K562 (cell line): ENCODE measurements around the gene PRDX2. TPM values are rescaled to one million over a fixed set of nuclear protein-coding genes. Genes with fewer than 3 reads are reported as not detected.

Source experiments
- BHLHE40 ChIP-seq: IDR thresholded peaks from 2 replicates; pipeline ENCODE4 v1.6.1; 2011; ENCODE audit warnings: low read length, improper control_type of control experiment
- CGGBP1 ChIP-seq: fragments of 250-450 bp; sonication (Bioruptor Pico); IDR thresholded peaks from 2 replicates; pipeline ENCODE4 v1.9.0; 2021; ENCODE audit warnings: mild to moderate bottlenecking
- E2F3 ChIP-seq: fragments of 250-450 bp; sonication (Bioruptor Pico); IDR thresholded peaks from 2 replicates; pipeline ENCODE4 v1.4.0; 2020; ENCODE audit warnings: mild to moderate bottlenecking
- GATAD2B ChIP-seq: fragments of 450-650 bp; IDR thresholded peaks from 2 replicates; pipeline ENCODE4 v1.6.1; 2017; ENCODE audit warnings: mild to moderate bottlenecking, borderline replicate concordance
- JUN ChIP-seq, 2 experiments: sonication (generic) in 1 of 2; formaldehyde crosslinking in 1 of 2; IDR thresholded peaks; 2 replicates each; pipeline versions ENCODE4 v1.6.1 to v1.8.0; 2012 to 2022; ENCODE audit warnings: borderline replicate concordance in 2 of 2, mild to moderate bottlenecking in 2 of 2, improper control_type of control experiment in 1 of 2, low read depth in 1 of 2, low read length in 1 of 2, missing genetic modification reagents in 1 of 2
- LCOR ChIP-seq: sonication (generic); formaldehyde crosslinking; IDR thresholded peaks from 2 replicates; pipeline ENCODE4 v1.8.0; 2022; ENCODE audit warnings: mild to moderate bottlenecking, missing genetic modification reagents
- MAFK ChIP-seq: IDR thresholded peaks from 2 replicates; pipeline ENCODE4 v1.6.1; 2011; ENCODE audit warnings: low read length, improper control_type of control experiment
- PHF8 ChIP-seq: fragments of 200-600 bp; sonication (generic); IDR thresholded peaks from 2 replicates; pipeline ENCODE4 v1.6.1; 2012; ENCODE audit warnings: mixed run types, mild to moderate bottlenecking, inconsistent platforms, low read length, moderate library complexity, borderline replicate concordance
- POLR2G ChIP-seq: fragments of 200-400 bp; formaldehyde crosslinking; IDR thresholded peaks from 2 replicates; pipeline ENCODE4 v1.6.1; 2017; ENCODE audit warnings: low read depth, mild to moderate bottlenecking, antibody characterized with exemption, low read length, moderate library complexity
- RAD51 ChIP-seq: fragments of 450-650 bp; IDR thresholded peaks from 2 replicates; pipeline ENCODE4 v1.7.1; 2016; ENCODE audit warnings: low read depth, mild to moderate bottlenecking, borderline replicate concordance
- SMARCA4 ChIP-seq: fragments of 450-650 bp; IDR thresholded peaks from 2 replicates; pipeline ENCODE4 v1.6.1; 2016
- ZBTB33 ChIP-seq: sonication (generic); formaldehyde crosslinking; IDR thresholded peaks from 2 replicates; pipeline ENCODE4 v1.8.1; 2023; ENCODE audit warnings: mild to moderate bottlenecking, missing genetic modification reagents
- ZBTB40 ChIP-seq, 2 experiments: fragments of 450-650 bp in 1 of 2; sonication (generic) in 1 of 2; formaldehyde crosslinking in 1 of 2; IDR thresholded peaks; 2 replicates each; pipeline versions ENCODE4 v1.7.1 to v1.9.0; 2016 to 2022; ENCODE audit warnings: inconsistent platforms in 1 of 2, mild to moderate bottlenecking in 1 of 2, missing genetic modification reagents in 1 of 2
- ZNF224 ChIP-seq: sonication (generic); formaldehyde crosslinking; IDR thresholded peaks from 2 replicates; pipeline ENCODE4 v1.8.0; 2022; ENCODE audit warnings: mild to moderate bottlenecking, missing genetic modification reagents
- ZNF57 ChIP-seq: fragments of 450-650 bp; formaldehyde crosslinking; IDR thresholded peaks from 2 replicates; pipeline ENCODE4 v1.4.0; 2020; ENCODE audit warnings: mild to moderate bottlenecking, moderate library complexity
- polyA plus RNA-seq, 8 experiments: library from polyadenylated mRNA; depleted of rRNA in 4 of 8; stranded (reverse) in 5 of 8; unstranded in 3 of 8; fragments of >200 nt; fragmentation: Nextera tagmentation in 2 of 8; fragmentation: Illumina TruSeq in 1 of 8; extraction: Ambion mirVana in 2 of 8; extraction: Trizol in 1 of 8; gene quantifications; 2 replicates each; pipeline versions ENCODE4 v1.2.1 to v1.2.3, GENCODE V29; 2011 to 2014; ENCODE audit warnings: inconsistent platforms in 1 of 8, missing spikeins in 1 of 8
- total RNA-seq, 7 experiments: library from RNA; depleted of rRNA in 6 of 7; stranded (reverse); fragments of >200 nt in 6 of 7; fragmentation: Illumina TruSeq in 2 of 7; extraction: Trizol in 2 of 7; gene quantifications; 2 replicates each; pipeline versions ENCODE4 v1.2.1 to v1.2.3, GENCODE V29; 2011 to 2021; ENCODE audit warnings: low replicate concordance in 1 of 7

The PRDX2 gene
- total and polyA plus RNA-seq, 9 of the 15 experiments (the other 6 are each of a cell fraction or from before 2014, with no cell fraction given): 206 to 1,183 (median 415) TPM

GRCh38 chr19:12825254-12826131, 23.9 kb upstream of the PRDX2 start (continued):
- no peak for TF ChIP-seq ZBTB40 (IDR thresholded peaks at IDR 0.05)
- TF ChIP-seq ZBTB40 (CRISPR knock-in tag; IDR thresholded peaks at IDR 0.05): no peak
- 0 out of 2 replicates have a peak, but pooled peaks have one; percentile 20 for TF ChIP-seq SMARCA4
- TF ChIP-seq E2F3 (CRISPR knock-in tag): no peak
- peak; percentile 62 for TF ChIP-seq BHLHE40
- peak; percentile 66 for TF ChIP-seq RAD51
- peak; percentile 69 for TF ChIP-seq POLR2G
- TF ChIP-seq JUN (IDR thresholded peaks at IDR 0.05; ENCODE audit: borderline replicate concordance, low read depth, low read length): no peak
- TF ChIP-seq JUN (CRISPR knock-in tag; IDR thresholded peaks at IDR 0.05; ENCODE audit: borderline replicate concordance): 0 out of 2 replicates have a peak, but pooled peaks have one; percentile 42
- TF ChIP-seq ZNF224: no peak
- no peak for TF ChIP-seq CGGBP1 (CRISPR knock-in tag)
- TF ChIP-seq MAFK: no peak
- TF ChIP-seq PHF8: peak; percentile 11; the same call in 1 of the 2 replicates
- no peak for TF ChIP-seq LCOR
- TF ChIP-seq GATAD2B: no peak
- no peak for TF ChIP-seq ZNF57 (CRISPR knock-in tag)
- peak; percentile 70; the same call in 1 of the 2 replicates for TF ChIP-seq ZBTB33 (CRISPR knock-in tag)
